NCI-H748 (cell line): ENCODE data around the gene CDO1.

Experiments used
- DNase-seq: peaks from one replicate; lab custom pipeline; 2025; ENCODE audit not compliant: unreplicated experiment; lab: John Stamatoyannopoulos, UW

CDO1 gene

GRCh38 chr5:115795700-115796099, 20.8 kb downstream of the CDO1 start:
- DNase-seq, result no peak

DNA sequence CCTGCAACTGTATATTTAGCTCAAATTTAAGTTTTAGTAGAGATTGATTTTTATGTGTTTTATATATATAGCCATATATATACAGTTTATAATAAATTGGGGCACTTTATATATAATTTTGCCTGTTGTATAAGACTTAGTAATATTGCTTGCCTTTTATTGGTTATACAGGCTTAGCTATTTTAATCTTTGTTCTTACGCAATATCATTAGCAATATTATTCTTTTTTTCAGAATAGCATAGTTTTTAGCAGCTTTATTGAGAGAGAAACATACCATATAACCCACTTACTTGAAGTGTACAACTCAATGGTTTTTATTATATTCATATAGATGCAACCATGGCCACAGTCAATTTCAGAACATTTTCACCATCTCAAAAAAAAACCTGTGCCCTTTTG, 28.0 kb downstream of the CDO1 start:
- no peak for DNase-seq

DNA sequence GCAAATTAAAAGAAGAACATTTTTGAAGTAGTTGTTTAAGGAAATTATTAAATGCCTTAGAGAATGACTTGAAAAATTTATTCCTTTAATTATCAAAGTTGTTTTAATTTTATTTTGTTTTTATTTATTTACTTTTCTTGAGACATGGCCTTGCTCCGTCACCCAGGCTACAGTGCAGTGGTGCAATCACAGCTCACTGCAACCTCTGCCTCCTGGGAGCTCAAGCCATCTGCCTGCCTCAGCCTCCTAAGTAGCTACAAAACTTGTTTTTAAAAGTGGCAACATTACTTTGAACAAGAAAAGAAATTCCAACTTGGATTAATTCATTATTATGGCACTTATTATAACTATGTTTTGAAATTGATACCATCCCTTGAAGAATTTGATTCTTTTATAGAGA, 29.0 kb downstream of the CDO1 start:
- DNase-seq, result no peak

DNA sequence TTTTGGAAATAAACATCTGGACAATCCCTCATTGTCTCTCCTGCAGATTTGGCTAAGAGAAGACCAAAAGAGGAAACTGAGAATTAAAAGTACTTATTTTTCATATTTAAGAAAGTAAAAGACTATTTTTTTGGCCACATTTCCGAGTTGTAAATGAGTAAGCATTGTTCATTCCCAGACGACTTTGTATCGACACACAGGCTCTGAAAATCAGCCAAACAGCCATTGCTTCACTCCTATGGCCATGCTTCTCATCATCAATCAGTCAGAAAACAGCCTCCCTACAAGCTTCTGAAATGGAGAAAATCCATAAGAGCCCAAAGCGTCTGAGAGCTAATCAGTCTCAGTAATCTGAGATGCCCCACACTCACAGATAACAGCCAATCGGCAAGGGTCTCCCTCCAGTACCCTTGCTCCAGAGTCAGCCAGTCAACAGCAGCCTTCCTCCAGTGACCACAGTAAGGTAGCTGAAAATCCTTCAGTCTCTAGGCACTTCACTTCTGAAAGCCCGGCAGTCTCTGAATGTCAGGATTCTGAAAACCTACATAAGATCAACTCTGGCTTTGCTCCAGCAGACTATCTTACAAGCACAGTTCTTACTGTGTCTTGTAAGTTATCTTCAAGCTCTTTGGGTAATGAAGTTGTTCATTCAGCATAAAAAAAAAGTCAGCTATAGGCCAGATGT, 30.9 kb downstream of the CDO1 start:
- DNase-seq, result peak; percentile 17

- DNase-seq, result no peak
These were observed 38.0 kb downstream of the CDO1 start for GRCh38 chr5:115778417-115778816.

DNA sequence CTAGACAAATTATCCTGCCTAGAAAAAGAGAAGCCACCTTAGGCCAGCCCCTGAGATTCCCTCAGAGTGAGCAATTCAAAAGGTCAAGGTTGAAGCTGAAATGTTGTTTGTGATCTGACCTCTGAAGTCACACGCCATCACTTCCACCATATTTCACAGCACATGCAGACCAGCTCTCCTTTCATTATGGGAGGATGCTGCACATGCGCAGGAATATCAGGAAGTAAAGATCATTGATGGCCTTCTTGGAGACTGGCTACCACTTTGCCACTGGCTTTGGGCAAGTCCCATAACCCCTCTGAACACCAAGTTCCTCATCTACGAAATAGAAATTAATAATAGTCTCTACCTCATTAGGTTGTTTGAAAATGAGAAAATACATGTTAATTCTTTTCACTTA, 39.5 kb downstream of the CDO1 start:
- no peak for DNase-seq

GRCh38 chr5:115775999-115776398, 40.5 kb downstream of the CDO1 start:
- no peak for DNase-seq

- DNase-seq, result no peak
These were observed 41.8 kb downstream of the CDO1 start for GRCh38 chr5:115774684-115775083.

DNA sequence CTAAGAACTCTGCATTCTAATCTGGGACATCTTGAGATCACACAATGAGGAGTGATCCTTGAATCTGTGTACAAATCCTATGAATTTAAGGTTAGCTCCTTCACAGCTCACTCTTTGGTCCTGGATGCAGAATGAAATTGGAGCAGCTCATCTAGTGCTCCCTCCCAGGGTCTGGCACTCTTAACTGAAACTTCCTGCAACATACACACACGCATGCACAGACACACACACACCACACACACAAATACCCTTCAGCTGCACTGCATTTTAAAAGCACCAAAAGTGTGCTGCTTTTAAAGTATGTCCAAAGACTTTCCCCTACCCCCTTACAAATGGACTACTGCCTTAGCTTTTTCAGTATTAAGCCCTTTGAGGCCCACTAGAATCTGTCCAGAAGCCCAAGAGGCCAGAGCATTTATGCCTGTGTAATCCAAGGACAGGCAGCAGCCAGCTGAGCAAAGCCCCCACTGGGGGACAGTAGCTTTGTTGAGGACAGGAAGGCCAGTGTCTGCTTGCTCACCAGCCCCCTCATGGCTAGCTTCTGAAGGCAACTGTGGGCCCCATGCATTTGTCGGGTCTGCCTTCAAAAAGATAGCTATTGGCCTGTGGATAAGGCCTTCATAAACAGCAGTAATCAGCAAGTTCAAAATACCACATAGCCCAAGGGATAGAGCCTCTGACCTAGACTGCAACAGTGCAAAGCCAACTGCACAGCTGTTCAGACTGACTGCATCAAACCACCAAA, 43.6 kb downstream of the CDO1 start:
- no peak for DNase-seq

DNA sequence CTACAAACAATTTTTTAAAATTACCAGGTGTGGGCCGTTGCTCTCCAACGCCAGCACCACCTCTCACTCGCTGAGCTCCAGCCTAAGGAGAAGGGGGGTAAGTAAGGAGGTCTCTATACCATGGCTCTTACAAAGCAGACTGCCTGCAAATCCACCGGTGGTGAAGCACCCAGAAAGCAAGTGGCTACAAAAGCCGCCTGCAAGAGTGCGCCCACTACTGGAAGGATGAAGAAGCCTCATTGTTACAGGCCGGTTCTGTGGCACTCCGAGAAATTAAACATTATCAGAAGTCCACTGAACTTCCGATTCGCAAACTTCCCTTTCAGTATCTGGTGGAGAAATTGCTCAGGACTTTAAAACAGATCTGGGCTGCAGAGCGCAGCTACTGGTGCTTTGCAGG, 46.0 kb downstream of the CDO1 start:
- peak; percentile 34 for DNase-seq

DNA sequence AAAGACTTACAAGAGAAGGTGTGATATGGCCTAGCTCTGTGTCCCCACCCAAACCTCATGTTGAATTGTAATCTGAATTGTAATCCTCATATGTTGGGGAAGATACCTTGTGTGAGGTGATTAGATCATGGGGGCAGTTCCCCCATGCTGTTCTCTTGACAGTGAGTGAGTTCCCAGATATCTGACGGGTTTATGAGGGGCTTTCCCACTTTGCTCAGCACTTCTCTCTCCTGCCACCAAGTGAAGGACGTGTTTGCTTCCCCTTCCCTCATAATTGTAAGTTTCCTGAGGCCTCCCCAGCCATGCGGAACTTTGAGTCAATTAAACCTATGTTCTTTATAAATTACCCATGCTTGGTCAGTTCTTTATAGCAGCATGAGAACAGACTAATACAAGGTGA, 49.0 kb downstream of the CDO1 start:
- no peak for DNase-seq

GRCh38 chr5:115766608-115767007, 49.9 kb downstream of the CDO1 start:
- DNase-seq, result no peak

DNA sequence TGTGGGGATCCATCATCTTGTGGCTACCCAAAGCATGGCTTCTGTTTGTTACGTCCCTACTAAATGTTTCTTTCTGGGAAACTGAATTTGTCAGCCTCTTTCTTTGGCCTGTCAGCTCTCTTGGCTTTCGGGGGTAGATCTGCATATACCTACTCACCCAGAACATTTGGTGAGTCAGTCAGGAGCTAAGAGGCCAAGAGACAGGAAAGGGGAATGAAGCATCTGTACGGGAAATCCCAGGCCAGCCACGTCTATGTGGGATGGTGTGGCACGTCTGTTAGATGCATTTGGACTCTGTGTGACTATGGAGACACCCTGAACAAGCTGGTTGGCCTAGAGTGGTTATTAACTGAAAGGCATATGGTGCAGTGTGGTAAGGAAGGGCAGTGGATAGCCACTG, 58.1 kb downstream of the CDO1 start:
- no peak for DNase-seq

GRCh38 chr5:115755675-115756074, 60.8 kb downstream of the CDO1 start:
- no peak for DNase-seq
